MV-4-11 (cell line): ENCODE measurements around the gene OSBP2.
A peak's percentile ranks its signal among the peaks of the same experiment; 100 is the strongest.

Experiments used
- DNase-seq: peaks from one replicate; lab custom pipeline; 2025; lab: John Stamatoyannopoulos, UW

The OSBP2 gene

DNA sequence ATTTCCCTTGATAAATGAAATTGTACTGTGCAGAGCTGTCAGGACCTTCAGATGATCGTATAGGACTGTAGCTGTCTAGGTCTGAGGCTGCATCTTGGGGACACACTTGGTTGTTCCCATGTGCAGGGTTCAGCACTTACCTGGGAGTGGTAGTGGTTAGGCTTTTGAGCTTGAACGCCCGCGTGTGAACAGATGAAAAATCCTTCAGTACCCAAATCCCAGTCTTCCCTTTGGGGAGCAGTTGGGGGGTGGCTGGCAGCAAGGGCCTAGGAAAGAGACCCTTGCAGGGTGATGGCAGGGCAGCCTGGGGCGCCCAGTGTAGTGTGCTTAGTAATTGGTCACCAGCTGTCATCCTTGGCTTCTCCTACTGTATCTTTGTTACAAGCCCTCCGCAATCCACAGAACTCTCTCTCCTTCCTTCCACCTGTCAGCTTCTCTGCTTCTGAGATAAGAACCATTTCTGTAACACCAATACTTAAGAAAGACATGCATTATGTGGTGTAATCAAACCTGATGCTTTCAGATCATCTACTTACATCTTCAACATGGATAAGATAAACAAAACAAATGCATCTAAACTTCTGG lies 209.3 kb downstream of the OSBP2 start:
- DNase-seq, result no peak

DNA sequence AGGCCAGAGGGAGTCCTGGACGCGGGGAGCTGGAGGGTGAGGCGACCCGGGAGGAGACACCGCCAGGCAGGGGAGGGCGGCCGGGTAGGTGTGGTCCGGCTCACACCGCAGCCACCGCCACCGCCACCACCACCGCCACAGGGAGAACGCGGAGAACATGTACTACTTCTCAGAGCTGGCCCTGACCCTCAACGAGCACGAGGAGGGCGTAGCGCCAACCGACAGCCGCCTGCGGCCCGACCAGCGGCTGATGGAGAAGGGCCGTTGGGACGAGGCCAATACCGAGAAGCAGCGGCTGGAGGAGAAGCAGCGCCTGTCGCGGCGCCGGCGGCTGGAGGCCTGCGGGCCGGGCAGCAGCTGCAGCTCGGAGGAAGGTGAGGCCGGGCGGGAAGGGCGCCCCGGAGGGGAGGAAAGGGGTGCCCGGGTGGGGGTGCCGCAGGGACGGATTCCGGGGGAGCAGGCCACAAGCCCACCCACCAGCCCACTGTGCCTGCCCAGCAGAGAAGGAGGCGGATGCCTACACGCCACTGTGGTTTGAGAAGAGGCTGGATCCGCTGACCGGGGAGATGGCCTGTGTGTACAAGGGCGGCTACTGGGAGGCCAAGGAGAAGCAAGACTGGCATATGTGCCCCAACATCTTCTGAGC lies 211.1 kb downstream of the OSBP2 start:
- DNase-seq, result no peak

DNA sequence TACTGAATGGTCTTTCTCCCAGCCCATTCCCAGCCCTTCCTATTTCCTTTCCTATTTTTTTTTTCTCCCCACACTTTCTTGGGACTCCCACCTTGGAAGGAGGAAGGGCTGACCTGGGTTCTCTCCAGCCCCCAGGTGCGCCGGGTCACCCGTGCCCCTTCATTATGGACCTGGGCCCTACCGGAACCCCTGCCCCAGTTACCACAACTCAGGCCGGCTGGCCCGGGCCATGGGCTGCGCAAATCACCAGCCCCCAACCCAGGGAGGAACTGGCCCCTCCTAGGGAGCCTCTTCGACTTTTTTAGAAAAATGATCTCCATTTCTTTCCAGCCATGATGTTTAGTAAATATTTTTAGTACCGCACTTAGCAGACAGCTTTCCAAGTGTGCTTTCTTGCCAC lies 211.7 kb downstream of the OSBP2 start:
- no peak for DNase-seq

DNA sequence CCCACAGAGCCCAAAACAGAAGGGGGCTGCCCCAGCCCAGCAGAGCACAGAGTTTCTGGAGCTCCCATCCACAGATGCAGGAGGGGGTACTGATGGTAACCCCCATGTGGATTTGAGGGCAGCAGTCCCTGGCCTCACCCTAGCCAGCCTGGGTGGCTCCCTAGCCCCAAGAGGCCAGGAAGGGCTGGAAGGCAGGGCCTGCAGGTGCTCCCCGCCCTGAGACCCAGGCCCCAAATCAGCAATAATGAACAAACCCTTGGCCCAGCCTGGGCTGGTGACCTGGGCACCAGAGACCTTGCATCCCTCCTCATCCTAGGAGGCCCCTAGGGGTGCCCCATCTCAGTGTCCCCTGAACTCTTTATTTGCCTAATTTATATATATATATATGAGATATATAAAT lies 212.3 kb downstream of the OSBP2 start:
- DNase-seq, result no peak

DNA sequence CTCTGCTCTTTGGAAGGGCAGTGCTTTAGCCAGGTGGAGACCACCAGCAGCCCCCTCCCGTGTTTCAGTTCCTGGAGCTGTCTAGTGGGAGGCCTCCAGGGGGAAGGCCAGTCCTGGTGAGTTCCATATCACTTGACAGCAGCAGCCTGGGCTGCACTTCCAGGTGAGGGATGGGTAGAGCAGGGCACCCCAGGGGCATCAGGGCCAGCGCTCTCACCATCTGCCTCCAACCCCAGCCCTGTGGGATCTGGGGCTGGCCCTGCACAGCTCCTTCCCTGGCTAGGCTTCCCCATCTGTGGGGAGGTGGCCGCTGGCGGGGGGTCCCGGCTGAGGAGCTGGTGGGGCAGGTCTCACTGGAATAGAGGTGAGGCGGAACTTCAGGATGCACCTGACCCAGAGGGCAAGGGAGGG lies 213.4 kb downstream of the OSBP2 start:
- no peak for DNase-seq

DNA sequence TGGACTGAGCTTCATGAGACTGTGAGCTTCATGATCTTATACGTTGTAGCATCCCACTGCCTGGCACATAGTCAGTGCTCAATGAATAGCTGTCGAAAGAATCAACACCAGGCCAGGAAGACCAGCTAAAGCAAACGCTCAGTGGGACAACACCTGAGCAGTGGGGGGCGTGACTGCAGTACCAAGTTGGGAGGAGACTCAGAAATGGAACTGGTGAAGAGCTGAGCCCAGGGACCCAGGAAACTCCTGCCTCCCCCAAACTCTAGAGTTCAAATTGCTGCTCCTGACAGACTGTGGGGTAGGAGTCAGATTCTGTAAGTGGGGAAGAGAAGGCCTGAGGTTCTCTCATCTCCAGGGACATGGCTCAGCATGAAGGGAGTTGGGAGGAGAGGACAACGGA lies 214.6 kb downstream of the OSBP2 start:
- no peak for DNase-seq

DNA sequence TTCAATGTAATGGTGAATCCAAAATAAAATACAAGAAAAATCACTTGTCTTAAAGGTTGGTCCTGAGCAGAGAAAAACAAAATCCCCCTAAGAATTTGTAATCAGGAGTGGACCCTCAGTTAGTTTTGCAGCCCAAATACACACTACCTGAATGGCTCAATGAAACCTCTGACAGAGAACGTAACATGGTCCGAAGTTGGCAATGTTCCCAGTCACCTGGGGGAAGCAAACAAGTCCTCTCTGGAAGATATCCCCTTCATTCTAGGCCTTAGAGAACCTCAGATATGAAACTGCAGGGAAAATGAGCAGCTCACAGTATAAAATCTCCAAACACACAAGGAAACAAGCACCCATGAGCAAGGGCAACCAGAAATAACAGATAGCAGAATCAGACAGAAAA lies 215.7 kb downstream of the OSBP2 start:
- DNase-seq, result no peak

DNA sequence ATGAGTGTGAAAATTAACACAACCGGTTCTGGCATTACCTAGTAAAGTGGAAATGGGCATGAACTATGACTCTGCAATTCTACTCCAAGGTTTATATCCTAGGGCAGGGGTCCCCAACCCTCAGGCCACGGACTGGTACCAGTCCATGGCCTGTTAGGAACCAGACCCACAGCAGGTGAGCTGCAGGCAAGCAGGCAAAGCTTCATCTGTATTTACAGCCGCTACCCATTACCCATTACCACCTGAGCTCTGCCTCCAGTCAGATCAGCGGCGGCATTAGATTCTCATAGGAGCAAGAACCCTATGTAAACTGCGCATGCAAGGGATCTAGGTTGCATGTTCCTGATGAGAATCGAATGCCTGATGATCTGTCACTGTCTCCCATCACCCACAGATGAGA lies 224.1 kb downstream of the OSBP2 start:
- no peak for DNase-seq

DNA sequence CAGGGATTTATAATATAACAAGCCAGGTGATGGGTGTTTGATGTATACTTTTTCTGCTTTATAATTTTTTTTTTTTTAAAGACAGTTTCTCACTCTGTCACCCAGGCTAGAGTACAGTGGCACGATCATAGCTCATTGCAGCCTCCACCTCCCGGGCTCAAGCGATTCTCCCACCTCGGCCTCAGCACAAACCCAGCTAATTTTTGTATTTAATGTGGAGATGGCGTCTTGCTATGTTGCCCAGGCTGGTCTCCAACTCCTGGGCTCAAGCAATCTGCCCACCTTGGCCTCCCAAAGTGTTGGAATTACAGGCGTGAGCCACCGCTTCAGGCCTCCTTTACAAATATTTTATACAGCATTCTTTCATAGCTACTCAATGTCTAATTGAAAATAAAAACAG lies 225.3 kb downstream of the OSBP2 start:
- no peak for DNase-seq

DNA sequence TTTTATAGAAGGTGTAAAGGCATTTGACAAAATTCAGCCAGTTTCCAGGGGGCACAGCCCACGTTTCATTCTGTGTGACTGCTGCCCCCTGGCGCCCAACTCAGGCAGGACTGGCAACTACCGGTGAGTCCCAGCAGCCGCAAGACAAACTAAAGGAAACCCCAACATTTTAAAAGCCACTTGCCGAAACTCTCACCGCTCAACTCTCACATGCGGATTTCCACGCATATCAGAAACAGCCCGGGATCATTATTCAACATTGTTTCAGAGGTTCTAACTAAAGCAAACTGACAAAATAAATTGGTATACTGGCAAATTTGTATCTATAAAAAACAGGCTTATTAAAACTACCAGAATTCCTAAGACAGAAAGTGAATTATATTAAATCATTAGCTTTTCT lies 225.7 kb downstream of the OSBP2 start:
- DNase-seq, result peak; percentile 63

DNA sequence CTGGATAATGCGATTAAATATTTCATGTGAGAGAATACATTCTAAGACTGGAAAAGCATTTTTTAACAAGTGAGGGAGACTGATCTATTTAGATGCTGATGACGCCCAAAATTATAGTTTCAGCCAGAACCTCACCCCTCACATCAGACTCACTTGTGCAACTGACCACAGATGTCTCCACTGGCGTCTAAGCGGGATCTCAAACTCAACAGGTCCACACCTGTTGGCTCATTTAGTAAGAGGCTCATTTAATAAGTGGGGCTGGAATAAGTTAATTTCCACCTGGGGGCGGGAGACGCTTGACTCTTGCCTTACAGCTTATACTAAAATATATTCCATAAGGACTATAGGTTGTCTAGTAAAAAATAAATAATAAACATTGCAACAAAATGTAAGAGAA lies 226.4 kb downstream of the OSBP2 start:
- DNase-seq, result peak; percentile 10

DNA sequence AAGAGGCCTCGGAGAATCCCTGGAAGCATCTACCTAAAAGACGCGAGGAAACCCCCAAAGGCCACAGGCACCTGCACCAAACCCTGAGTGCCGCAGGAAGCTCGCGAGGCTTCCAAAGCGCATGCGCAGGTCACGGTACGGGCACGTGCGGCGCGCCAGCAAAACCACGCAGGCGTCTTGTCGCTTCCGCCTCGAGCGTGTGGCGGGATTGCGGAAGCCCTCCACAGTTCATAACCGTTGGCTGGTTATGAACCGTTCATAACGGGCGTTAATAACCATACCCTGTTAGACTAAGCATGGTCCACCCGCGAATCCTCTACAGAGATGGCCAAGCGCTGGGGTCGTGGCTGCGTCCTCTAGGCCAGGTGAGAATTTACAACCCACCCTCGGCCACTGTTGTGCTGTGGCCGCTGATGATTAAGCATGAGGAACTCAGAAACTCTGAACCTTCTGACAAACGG lies 227.5 kb downstream of the OSBP2 start:
- DNase-seq, result peak; percentile 90

DNA sequence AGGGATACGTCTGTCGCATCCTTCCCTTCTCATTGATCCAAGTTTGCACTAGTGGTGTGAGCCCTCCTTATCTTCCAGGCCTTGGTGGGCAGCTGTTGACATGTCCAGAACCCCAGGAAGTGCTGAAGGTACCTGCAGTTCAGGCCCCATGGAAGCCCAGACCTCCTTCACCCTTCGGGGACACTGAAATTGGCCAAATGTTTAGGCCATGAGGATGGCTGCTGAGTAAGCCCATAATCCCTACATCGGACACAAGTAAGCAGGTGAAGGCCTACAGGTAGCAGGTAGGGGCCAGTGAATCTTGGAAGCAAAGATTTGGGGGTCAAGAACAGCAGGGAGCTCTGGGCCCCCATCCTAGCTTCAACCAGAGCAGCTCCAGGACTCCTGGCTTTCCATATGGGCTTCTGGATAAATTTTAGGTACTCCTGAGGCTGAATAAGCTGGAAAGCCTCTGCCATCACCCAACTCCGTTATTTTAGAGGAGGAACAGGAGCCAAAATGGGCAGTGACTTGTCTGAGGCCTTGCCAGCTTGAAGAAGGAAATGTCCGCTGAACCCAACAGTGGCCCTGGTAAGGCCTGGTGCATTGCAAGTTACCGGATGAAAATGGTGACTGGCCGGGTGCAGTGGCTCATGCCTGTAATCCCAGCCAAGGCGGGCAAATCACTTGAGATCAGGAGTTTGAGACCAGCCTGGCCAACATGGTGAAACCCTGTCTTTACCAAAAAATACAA lies 228.7 kb downstream of the OSBP2 start:
- DNase-seq, result no peak

DNA sequence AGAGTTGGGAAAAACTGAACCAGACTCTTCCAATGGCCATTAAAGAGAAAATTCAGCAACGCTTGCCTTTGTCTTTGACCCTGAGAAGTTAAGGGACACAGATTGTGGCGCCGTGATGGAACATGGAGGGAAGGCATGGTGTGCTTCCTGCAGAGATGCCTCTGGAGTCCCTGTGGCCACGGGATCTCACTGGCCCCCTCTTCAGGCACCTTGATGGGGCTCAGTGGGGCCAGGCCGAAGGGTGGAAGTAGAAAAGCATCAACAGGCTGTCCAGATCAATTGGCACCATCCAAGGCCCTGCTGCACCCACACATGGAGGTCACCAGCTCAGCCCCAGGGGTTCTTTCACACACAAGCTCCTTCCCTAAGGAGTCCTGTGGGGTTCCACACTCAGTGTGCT lies 231.0 kb downstream of the OSBP2 start:
- no peak for DNase-seq

DNA sequence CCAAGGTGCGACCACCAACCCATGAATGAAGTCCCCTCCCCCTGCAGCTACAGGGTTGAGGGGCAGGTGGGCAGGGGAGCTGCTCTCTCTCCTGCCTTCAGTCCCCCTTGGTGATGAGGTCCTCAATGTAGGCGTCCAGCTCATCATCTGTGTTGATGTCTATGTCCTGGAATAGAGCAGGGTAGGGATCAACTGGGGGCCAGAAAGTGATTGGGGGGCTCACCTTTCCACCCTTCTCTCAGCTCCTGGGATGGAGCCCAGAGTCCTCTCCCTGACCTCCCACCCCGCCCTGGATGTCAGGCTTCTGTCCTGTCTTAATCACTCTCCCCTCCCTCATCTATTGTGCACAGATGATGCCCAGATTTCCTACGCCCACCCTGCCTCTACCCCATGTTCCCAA lies 232.0 kb downstream of the OSBP2 start:
- no peak for DNase-seq

DNA sequence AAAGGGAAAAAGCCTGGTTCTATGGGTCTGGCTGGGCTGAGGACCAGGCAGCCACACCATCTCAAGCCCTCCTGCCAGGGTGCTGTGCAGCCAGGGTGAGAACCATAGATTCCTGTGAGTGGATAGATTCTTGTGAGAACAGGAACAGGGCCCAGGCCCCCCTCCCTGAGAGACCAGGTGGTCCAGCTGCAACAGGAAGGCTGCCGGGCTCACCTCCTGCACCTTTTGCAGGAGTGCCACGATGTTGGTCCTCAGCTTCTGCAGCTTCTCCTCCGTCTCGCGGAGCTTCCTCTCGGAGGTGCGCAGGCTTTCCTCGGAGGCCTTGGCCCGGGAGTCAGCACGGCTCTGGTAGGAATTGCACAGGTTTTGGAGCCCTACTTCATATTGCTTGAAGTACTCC lies 233.1 kb downstream of the OSBP2 start:
- DNase-seq, result no peak

DNA sequence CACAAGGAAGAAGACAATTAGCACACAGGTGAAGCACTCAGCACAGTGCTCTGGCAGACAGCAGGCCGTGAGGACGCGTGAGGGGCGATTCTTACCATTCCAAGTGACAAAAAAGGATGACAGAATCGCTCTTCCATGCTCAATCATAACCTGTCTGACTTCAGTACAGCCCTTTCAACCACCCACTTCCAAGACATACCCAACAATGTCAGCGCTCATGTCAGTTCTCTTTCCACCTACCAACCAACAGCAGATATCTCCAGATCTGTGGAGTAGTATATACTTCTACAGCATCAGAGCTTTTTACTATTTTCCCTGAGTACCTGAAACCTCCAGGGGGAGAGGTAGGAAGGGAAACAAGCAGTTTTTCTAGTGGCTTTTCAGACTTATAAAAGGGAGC lies 233.7 kb downstream of the OSBP2 start:
- no peak for DNase-seq

DNA sequence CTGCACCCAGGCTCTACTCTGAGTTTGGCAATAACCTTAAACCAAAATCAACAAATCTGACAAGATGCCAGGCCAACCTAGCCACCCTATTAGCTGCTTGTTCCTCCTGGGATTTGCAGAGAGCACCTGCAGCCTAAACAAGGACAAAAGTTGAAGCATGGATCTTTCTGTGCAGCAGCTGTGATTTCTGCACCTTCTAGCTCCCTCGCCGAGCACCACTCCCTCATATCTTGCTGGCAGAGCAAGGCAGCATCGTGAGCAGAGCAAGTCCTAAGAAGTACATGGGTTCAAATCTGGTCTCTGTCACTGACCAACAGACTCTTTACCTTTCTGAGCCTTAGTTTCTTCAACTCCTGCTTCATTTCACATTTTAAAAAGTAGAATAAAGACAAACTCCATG lies 235.6 kb downstream of the OSBP2 start:
- no peak for DNase-seq

DNA sequence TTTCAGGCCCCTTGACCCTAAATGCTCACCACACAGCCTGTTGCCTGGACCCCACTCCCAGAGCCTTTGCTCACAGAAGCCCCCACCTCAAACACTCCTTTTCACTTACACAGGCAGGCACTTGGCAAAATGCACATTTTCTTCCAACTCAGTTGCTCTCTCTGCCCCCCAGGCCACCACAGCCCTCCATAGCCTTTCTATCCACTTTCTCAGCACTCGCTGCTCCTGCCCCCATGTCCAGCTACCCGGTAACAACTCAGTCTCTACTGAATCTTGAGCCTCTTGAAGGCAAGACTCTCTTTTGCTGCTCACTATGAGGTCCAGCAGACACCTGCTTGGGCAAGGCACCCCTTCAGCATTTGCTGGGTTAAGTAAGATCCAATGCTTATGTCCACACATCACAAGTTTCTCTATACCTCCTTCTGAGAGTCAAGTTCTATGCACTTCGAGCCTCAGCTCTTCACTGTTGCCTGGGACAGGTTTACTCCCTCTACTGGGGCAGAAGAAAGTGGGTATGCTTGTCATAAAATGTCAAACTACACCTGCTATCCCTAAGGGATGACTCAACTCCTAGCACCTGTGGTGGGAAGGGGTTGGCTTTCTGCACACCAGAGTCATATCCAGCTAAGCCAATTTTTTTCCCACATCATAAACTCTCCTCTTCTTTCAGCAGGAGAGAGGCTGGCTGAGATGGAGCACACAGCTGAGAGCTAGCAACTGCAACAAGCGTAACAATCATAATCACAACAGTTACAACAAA lies 237.0 kb downstream of the OSBP2 start:
- no peak for DNase-seq

DNA sequence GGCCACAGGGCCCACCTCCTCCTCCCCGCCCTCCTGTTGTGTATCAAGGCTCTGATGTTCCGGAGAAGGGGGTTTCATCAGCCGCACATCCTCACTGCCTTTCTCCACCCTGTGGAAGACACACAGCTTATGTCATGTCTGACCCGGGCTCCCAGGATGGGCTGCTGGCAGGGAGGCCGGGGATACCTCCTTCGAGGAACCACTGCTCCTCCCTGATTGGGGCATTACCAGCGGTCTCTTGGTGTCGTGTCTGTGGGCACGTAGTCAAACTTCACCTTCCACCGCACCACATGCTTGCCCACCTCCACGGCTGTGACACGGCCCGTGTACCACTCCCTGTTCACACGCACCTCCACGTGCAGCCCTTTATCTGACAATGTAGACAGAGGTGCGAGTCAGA lies 238.0 kb downstream of the OSBP2 start:
- DNase-seq, result no peak

DNA sequence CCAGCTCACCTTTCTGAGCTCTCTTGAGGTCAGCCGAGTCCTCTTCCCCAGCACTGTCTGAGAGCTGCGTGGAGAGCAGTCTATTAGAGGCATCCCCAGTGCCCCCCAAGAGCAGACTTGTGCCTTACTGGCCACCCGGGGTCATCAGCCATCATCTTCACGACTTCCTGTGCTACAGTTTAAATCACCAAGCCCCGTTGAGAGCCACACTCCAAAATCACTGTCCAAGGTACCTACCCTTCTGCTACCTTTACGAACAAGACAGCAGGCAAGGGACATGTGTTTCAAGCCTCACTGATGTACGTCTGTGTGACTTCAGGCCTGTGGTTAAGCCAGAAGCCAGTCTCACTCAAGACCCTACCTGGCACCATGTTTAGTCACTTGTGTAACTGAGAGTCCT lies 238.8 kb downstream of the OSBP2 start:
- DNase-seq, result no peak

DNA sequence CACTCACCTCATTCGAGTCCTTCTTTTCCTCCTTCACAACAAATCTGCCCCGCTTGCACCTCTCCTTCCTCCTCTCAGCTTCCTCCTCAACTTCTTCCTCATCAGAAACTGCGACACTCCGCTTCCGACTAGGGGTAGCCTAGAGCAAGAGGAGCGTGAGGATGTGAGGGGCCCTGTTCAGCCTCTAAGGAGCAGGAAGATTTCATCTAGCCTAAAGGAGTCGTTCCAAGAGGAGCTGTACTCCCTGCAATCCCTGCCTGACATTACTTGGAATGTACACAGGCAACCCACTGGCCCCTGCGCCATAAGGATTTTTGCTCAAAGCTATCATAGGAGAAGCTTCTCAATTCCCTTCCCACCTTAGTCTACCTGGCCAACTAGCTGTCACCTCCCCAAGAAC lies 239.4 kb downstream of the OSBP2 start:
- DNase-seq, result no peak
